HL-60 (cell line): ENCODE measurements around the gene SELENBP1.
A peak's percentile ranks its signal among the peaks of the same experiment; 100 is the strongest.

Experiments used
- GABPA ChIP-seq: IDR thresholded peaks from 2 replicates; pipeline ENCODE4 v1.6.1; 2012; ENCODE audit warnings: low read depth
- POLR2AphosphoS5 ChIP-seq: IDR thresholded peaks from 2 replicates; pipeline ENCODE4 v1.6.1; 2012; ENCODE audit warnings: low read depth
- SPI1 ChIP-seq: IDR thresholded peaks from 2 replicates; pipeline ENCODE4 v1.6.1; 2012; ENCODE audit warnings: low read depth, mild to moderate bottlenecking, borderline replicate concordance
- TF ChIP-seq, protein P1 (sequence below): IDR thresholded peaks from 2 replicates; pipeline ENCODE4 v1.6.1; 2012; ENCODE audit warnings: low read depth; ENCODE audit not compliant: insufficient replicate concordance
- TF ChIP-seq, protein P2 (sequence below): IDR thresholded peaks from one replicate; pipeline ENCODE4 v1.5.1; 2011; ENCODE audit warnings: low read length, control low read depth, inconsistent platforms; ENCODE audit not compliant: insufficient read depth

DNA sequence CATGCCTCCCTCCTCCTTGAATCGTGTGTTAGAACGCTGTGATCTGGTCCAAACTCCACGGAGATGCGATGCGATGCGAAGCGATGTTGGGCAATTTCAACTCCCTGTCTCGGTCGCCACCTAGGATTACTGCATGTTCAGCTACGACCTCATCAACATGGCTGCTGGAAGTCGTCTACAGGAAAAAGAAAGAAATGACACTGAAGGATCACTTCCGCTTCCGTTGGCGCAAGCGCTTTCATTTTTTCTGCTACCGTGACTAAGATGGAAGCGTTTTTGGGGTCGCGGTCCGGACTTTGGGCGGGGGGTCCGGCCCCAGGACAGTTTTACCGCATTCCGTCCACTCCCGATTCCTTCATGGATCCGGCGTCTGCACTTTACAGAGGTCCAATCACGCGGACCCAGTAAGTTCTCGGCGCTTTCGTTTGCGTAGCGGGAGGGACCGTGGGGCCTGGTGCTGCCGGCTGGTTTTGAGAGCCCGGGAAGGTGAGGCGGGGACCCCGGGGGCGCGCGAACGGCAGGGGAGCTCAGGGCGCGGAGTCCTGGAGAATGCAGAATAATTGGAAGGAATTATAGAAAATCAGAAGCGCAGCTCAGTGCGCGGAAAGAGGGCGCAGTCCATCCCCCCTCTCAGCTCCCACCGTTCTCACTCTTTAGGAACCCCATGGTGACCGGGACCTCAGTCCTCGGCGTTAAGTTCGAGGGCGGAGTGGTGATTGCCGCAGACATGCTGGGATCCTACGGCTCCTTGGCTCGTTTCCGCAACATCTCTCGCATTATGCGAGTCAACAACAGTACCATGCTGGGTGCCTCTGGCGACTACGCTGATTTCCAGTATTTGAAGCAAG is 27.0 kb upstream of the SELENBP1 start, which contains the start of gene PSMB4:
- TF ChIP-seq GABPA (peak; percentile 95), POLR2AphosphoS5 (peak; percentile 100), SPI1 (peak; percentile 57; the same call in 1 of the 2 replicates)
- TF ChIP-seq, protein P1, sequence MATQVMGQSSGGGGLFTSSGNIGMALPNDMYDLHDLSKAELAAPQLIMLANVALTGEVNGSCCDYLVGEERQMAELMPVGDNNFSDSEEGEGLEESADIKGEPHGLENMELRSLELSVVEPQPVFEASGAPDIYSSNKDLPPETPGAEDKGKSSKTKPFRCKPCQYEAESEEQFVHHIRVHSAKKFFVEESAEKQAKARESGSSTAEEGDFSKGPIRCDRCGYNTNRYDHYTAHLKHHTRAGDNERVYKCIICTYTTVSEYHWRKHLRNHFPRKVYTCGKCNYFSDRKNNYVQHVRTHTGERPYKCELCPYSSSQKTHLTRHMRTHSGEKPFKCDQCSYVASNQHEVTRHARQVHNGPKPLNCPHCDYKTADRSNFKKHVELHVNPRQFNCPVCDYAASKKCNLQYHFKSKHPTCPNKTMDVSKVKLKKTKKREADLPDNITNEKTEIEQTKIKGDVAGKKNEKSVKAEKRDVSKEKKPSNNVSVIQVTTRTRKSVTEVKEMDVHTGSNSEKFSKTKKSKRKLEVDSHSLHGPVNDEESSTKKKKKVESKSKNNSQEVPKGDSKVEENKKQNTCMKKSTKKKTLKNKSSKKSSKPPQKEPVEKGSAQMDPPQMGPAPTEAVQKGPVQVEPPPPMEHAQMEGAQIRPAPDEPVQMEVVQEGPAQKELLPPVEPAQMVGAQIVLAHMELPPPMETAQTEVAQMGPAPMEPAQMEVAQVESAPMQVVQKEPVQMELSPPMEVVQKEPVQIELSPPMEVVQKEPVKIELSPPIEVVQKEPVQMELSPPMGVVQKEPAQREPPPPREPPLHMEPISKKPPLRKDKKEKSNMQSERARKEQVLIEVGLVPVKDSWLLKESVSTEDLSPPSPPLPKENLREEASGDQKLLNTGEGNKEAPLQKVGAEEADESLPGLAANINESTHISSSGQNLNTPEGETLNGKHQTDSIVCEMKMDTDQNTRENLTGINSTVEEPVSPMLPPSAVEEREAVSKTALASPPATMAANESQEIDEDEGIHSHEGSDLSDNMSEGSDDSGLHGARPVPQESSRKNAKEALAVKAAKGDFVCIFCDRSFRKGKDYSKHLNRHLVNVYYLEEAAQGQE, result peak; percentile 45
- TF ChIP-seq, protein P2, sequence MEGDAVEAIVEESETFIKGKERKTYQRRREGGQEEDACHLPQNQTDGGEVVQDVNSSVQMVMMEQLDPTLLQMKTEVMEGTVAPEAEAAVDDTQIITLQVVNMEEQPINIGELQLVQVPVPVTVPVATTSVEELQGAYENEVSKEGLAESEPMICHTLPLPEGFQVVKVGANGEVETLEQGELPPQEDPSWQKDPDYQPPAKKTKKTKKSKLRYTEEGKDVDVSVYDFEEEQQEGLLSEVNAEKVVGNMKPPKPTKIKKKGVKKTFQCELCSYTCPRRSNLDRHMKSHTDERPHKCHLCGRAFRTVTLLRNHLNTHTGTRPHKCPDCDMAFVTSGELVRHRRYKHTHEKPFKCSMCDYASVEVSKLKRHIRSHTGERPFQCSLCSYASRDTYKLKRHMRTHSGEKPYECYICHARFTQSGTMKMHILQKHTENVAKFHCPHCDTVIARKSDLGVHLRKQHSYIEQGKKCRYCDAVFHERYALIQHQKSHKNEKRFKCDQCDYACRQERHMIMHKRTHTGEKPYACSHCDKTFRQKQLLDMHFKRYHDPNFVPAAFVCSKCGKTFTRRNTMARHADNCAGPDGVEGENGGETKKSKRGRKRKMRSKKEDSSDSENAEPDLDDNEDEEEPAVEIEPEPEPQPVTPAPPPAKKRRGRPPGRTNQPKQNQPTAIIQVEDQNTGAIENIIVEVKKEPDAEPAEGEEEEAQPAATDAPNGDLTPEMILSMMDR, result peak; percentile 46
